H7 (cell line): ENCODE results near the gene PDE6H. TPM values are rescaled to one million over a fixed set of nuclear protein-coding genes. Genes with fewer than 3 reads are reported as not detected.

Experiments
- DNase-seq: peaks from one replicate; pipeline ENCODE4 v3.0.0; 2012
- H3K27me3 ChIP-seq: 2 replicates; pipeline ENCODE4 v1.6.0; 2011; ENCODE audit warnings: mild to moderate bottlenecking, low read length; ENCODE audit not compliant: control insufficient read depth, insufficient read depth
- H3K36me3 ChIP-seq: replicated peaks from 2 replicates; pipeline ENCODE4 v1.5.1; 2011; ENCODE audit warnings: low read length; ENCODE audit not compliant: control insufficient read depth, insufficient read depth
- H3K4me3 ChIP-seq: 2 replicates; pipeline ENCODE4 v1.5.1; 2011; ENCODE audit warnings: low read depth, mild to moderate bottlenecking, control low read depth, low read length, moderate library complexity; ENCODE audit not compliant: insufficient read depth
- total RNA-seq: library from RNA; depleted of rRNA; stranded (reverse); fragments of >200 nt; shearing (Covaris generic); gene quantifications from 2 replicates; pipeline ENCODE4 v1.2.3, GENCODE V29; 2014

PDE6H gene
- total RNA-seq, 1 experiment from 2014 or later, result not detected

GRCh38 chr12:14958361-14959125 is 14.3 kb upstream of the PDE6H start:
- no peak overlapping the region for H3K4me3 ChIP-seq
- no peaks in the 10 kb centered on the region for H3K27me3 ChIP-seq
- H3K36me3 ChIP-seq, result no peaks in the 10 kb centered on the region
- DNase-seq, result no peak

- H3K4me3 ChIP-seq, result no peak overlapping the region
- no peak for DNase-seq
- no peaks in the 10 kb centered on the region for H3K36me3 ChIP-seq
- H3K27me3 ChIP-seq, result no peaks in the 10 kb centered on the region
Measured at GRCh38 chr12:14959126-14959440, 13.8 kb upstream of the PDE6H start.

- no peaks in the 10 kb centered on the region for H3K27me3 ChIP-seq
- no peak overlapping the region for H3K4me3 ChIP-seq
- DNase-seq, result no peak
- no peaks in the 10 kb centered on the region for H3K36me3 ChIP-seq
Measured at GRCh38 chr12:14959463-14959862, 13.4 kb upstream of the PDE6H start.

- DNase-seq, result no peak
- no peaks in the 10 kb centered on the region for H3K27me3 ChIP-seq
- no peak overlapping the region for H3K4me3 ChIP-seq
- no peaks in the 10 kb centered on the region for H3K36me3 ChIP-seq
Measured at GRCh38 chr12:14959916-14960496, 12.8 kb upstream of the PDE6H start.

- H3K4me3 ChIP-seq, result no peak overlapping the region
- DNase-seq, result no peak
- H3K36me3 ChIP-seq, result no peaks in the 10 kb centered on the region
- H3K27me3 ChIP-seq, result no peaks in the 10 kb centered on the region
Measured at GRCh38 chr12:14960548-14961465, 12.0 kb upstream of the PDE6H start.

- Histone ChIP-seq H3K27me3 (no peaks in the 10 kb centered on the region), H3K4me3 (no peak within 1 kb of the TSS), H3K36me3 (no peaks in the 10 kb centered on the region)
- DNase-seq, result no peak
Measured at GRCh38 chr12:14961466-14962152, 11.2 kb upstream of the PDE6H start, which contains the start of gene ARHGDIB. Gene ARHGDIB, minus strand, starts transcription at chr12:14961601. Its CDS starts 10,889 bp downstream, at chr12:14950712.

GRCh38 chr12:14962153-14962539 is 10.7 kb upstream of the PDE6H start:
- Histone ChIP-seq H3K4me3 (no peak overlapping the region), H3K36me3 (no peaks in the 10 kb centered on the region), H3K27me3 (no peaks in the 10 kb centered on the region)
- DNase-seq, result no peak

GRCh38 chr12:14962797-14963196 is 10.0 kb upstream of the PDE6H start:
- H3K36me3 ChIP-seq, result no peaks in the 10 kb centered on the region
- no peaks in the 10 kb centered on the region for H3K27me3 ChIP-seq
- no peak for DNase-seq
- H3K4me3 ChIP-seq, result no peak overlapping the region

- DNase-seq, result no peak
- H3K4me3 ChIP-seq, result no peak overlapping the region
- H3K27me3 ChIP-seq, result no peaks in the 10 kb centered on the region
- H3K36me3 ChIP-seq, result no peaks in the 10 kb centered on the region
Measured at GRCh38 chr12:14963520-14963919, 9.3 kb upstream of the PDE6H start.

- Histone ChIP-seq H3K4me3 (no peak overlapping the region), H3K36me3 (no peaks in the 10 kb centered on the region)
- DNase-seq, result no peak
Measured at GRCh38 chr12:14964406-14964805, 8.4 kb upstream of the PDE6H start.

GRCh38 chr12:14965221-14965620 is 7.6 kb upstream of the PDE6H start:
- H3K4me3 ChIP-seq, result no peak overlapping the region
- no peaks in the 10 kb centered on the region for H3K36me3 ChIP-seq
- no peaks in the 10 kb centered on the region for H3K27me3 ChIP-seq
- DNase-seq, result no peak

More at GRCh38 chr12:14964406-14964805, 8.4 kb upstream of the PDE6H start:
- H3K27me3 ChIP-seq, result no peaks in the 10 kb centered on the region

GRCh38 chr12:14968478-14968877 is 4.4 kb upstream of the PDE6H start:
- H3K4me3 ChIP-seq, result no peak overlapping the region
- no peaks in the 10 kb centered on the region for H3K27me3 ChIP-seq
- H3K36me3 ChIP-seq, result no peaks in the 10 kb centered on the region
- DNase-seq, result no peak

GRCh38 chr12:14970473-14970872 is 2.4 kb upstream of the PDE6H start:
- Histone ChIP-seq H3K4me3 (no peak overlapping the region), H3K36me3 (no peaks in the 10 kb centered on the region), H3K27me3 (no peaks in the 10 kb centered on the region)
- no peak for DNase-seq

- Histone ChIP-seq H3K36me3 (no peaks in the 10 kb centered on the region), H3K4me3 (no peak overlapping the region), H3K27me3 (no peaks in the 10 kb centered on the region)
- DNase-seq, result no peak
Measured at GRCh38 chr12:14974633-14975032, 1.8 kb downstream of the PDE6H start.
